GM18951 (cell line): ENCODE data around the gene GNAL.

Experiments
- POLR2A ChIP-seq: IDR thresholded peaks from 4 replicates; pipeline ENCODE4 v1.6.1; 2011; ENCODE audit warnings: mild to moderate bottlenecking; ENCODE audit not compliant: insufficient read length, insufficient read depth; ENCODE audit errors: extremely low read depth
- in situ Hi-C: fragments of 300-500 bp; cut with MboI; formaldehyde crosslinking; loops from one replicate; pipeline ENCODE4 v1.12.0; 2022; ENCODE audit warnings: low sequenced_read_pairs, mixed read lengths, inconsistent platforms; ENCODE audit not compliant: unreplicated experiment

Gene GNAL

DNA sequence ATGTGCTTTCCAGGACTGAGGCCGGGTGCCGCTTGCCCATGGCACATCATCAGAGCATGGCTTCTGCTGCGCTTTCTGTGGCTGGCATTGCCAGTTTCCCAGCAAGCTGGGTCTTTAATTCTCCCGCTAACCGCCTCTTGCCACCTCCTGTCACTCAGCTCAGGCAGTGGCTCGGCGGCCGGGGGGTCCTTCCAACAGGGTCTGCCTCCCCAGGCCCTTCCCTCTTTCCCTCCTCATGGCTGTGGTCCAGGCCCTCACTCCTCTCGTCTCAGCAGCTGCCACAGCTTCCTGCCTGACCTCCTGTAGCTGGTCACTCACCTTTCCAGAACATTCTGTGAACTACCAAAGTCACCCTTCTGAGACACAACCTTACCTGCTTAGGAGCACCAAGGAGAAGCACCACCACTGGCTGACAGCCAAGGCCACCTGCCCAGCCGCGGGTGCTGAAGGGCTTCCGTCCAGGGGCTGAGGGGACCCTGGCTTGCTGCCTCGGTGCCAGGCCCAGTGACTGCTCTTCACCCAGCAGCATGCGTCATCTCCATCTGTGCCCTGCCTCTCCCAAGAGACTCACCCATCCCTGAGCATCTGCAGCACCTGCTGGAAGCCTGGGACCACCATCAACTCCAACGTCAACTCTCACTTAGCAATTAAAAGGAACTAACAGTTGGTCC, 184.7 kb downstream of the GNAL start:
- in situ Hi-C loops, result no loop called here
- TF ChIP-seq POLR2A, result no peak

DNA sequence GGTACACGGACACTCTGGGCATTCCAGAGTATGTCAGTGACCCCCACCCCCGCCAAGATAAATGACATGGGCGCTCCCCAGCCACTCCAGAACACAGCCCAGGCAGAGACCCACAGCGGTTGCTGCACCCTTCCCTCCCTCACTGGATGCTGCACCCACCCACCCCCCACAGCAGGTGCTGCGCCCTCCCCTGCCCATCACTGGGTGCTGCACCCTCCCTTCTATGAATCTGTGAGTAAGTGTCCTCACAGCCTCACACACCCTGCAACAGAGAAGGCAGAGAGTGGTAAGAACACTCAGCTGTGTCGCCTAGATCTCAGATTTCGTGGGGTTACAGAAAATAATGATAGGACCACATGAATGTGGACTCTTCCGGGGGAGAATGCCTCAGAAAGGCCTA, 185.6 kb downstream of the GNAL start:
- in situ Hi-C loops, result no loop called here
- no peak for TF ChIP-seq POLR2A

DNA sequence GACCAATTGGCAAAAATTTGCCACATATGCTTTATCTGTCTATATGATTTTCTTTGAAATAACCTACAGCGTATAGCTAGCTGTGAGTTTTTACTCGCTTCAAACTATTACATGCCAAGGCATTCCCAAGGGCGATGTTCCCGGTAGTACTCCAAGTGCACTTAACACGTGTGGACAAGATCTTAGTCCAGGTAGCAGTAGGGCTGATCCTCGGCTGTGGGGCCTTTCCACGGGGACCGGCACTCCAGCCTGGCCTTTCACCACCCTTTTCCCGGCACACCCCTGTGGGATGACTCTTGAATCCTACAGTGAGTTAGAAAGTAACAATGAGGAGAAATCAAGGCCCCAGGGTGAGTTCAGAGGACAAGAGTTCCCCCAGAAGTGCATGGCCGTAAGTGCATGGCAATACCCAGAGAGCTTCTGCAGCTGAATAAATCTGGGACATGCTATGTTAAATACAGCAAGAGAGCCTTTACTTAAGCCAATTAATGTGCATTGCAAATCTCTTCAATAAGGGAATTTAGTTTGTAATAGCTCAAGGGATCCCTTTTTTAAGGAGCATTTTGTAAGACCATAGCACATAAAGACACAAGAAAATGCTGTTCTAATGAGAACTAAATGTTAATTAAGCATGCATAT, 188.6 kb downstream of the GNAL start:
- in situ Hi-C loops, result no loop called here
- no peak for TF ChIP-seq POLR2A

DNA sequence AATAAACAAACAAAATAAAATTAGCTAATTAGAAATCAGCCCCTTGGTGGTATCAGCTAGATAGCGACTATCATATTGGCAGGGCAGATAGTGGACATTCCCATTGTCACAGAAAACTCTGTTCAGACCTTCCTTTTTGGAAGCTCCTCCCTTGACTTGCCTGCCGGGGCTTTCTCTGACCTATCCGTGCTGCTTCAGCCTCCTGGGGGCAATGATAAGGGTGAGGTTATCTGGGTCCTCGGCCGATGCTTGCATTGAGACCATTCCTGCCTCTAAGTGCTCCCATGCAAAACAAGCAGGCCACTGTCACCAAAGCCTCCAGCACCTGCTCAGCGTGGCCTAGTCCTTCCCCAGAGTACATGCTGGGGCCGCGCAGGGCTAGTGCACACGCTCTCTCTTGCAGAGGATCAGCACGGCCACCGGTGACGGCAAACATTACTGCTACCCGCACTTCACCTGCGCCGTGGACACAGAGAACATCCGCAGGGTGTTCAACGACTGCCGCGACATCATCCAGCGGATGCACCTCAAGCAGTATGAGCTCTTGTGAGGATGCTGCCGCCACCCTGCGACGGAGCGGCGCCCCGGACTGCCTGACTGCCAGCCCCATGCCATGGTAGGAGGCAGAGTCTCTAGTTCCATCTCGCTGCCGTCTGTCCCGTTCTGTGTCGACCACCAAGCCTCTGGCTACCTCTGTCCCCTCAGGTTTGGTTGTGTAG, 191.7 kb downstream of the GNAL start:
- in situ Hi-C loops, result no loop called here
- no peak for TF ChIP-seq POLR2A

DNA sequence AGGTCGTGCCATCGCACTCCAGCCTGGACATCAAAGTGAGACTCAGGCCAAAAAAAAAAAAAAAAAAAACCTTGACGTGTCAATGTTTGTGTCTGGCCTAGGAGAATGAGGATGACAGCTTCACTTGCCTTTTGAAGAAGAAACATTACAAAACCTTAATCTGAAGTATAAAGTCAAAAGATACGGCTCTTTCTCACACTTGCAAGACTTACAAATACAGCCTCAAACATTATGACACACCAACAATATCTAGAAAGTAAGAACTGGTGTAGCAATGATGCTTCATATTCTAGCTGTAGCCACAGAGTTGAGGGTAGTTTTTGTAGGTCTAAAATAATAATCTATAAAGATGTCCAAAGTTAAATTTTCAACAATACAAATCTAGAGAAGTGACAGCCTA, 193.6 kb downstream of the GNAL start:
- in situ Hi-C loops, result no loop called here
- TF ChIP-seq POLR2A, result no peak

DNA sequence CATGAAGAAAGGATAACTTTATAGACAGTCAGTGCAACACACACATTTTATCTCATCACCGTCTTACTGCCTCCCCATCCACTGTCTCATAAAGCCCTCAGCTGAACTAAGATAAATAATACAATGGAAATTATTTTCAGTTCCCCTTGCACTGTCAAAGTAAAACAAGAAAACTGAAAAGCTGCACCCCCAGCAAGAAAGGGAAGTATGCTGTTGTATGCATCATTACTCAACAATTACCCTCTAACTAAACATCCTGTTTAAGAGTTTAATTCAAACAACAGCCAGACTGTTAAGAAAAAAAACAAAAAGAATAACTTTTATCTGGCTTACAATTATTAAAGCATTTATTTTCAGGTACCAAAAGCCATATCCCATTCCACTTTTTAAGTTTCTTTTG, 194.1 kb downstream of the GNAL start:
- TF ChIP-seq POLR2A, result no peak

DNA sequence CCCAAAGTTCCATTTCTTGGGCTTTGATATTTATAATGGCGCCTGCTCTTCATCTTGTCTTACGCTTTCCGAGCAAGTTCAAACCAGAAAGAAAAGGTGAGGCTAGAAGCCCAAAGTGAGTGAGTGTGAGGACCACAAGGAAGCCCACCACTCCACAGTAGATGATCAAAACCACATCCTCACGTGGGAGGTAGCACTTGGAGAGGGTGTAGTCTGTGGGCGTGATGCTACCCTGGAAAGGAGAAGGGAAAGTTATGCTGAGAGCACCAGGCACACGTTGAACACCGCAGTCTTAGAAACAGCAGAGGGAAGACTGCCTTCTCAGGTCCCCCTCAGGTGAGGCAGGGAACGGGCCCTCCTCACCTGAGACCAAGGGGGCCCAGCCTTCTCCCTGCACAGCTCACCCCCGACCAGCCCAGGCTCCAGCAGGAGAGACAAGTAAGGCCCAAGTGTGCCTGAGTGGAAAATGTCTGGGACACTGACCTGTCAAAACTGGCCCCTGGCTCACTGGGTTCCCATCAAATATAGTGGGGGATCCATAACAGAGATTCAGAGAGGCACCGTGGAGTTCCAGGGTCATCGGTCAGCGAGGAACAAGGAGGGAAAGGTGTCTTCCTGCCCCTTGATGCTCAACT, 195.4 kb downstream of the GNAL start:
- no peak for TF ChIP-seq POLR2A
- in situ Hi-C loops, result no loop called here

More for the DNA sequence above, 194.1 kb downstream of the GNAL start:
- in situ Hi-C loops, result no loop called here

DNA sequence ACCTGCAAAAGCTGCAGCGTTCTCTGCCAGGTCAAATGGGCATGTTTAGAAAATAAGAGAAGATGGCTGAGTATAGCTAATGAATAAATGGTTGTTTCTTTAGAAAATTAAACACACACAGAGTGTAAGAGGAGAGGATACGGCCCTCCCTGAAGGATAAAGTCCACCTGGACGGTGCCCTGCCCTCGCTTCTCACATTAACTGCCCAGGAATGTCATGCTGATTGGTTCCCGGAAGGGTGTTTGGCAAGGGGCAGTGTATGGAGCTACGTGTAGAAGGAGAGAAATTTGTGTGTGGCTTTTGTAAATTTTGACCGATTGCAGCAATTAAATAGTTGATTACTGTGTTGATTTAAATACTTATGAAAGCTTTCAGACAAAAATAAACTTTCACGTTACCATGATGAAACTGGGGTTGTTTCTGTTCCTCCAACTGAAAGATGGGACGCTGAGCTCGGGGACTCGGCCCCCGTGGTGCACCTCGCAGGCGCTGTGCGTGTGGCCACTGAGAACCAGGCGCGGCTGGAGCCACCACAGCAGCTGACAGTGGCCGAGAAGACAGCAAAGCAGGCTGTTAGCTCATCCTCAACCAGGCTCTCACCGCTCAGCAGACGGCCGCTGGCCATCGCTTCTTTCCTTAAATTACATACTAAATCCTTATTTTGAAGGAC, 196.3 kb downstream of the GNAL start:
- TF ChIP-seq POLR2A, result no peak
- in situ Hi-C loops, result no loop called here

DNA sequence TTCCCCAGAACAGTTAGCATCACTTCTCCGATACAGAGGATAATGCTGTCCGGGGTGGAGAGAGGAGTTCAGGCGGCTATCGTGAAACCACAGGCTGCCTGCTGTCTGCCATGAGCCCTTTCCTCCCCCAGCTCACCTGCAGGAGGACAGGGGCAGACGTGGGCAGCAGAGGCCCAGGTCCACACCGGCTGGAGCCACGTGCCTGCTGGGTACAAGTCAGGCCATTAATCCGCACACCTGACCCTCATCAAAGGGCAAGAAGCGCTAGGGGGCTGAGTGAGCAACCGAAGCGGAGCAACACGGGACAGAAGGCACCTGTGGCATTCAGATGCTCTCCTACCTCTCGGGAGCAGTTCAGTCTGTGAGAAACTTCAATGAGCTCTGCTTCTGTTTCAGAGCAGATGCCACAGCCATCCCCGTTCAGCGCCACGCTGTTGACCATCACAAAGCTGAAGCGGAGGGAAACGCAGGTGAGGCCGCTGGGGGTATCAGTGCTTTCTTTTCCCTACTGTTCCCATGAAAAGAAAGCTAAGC, 197.6 kb downstream of the GNAL start:
- in situ Hi-C loops, result no loop called here

DNA sequence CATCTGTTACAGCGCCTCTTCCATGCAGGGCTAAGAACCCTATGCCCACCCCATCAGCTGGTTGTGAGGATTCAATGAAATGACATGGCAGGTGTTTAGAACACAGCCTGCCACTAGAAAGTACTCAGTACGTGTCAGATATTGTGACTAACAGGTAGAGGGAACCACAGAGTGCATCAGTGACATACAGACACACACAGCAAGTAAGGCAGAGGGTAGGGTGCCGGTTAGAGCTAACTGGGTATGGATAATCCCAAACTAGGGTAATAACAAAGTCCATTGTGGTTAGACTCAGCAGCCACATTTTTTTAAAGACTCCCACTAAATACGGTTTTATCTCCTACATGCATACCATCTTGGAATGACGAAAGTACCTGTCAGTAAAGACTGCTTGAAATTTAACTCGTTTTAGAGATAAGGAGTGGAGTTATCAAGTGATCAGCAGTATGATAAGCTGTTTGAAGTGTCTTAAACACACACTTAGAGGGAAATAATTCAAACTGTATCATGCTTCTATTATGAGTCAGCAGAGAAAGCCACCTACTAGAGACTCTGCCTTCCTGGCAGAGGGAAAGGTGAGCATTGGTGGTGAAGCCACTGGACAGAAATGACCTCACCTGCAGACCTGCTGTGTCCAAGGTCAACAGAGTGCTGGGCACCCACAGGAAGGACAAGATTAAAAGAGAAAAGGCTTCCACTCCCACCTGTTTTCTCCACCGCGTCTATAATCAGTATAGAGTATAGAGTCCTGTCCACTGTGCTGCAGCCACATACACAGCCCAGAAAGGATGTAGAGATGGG, 198.5 kb downstream of the GNAL start:
- in situ Hi-C loops, result no loop called here
- TF ChIP-seq POLR2A, result no peak

More for the DNA sequence above, 197.6 kb downstream of the GNAL start:
- no peak for TF ChIP-seq POLR2A

DNA sequence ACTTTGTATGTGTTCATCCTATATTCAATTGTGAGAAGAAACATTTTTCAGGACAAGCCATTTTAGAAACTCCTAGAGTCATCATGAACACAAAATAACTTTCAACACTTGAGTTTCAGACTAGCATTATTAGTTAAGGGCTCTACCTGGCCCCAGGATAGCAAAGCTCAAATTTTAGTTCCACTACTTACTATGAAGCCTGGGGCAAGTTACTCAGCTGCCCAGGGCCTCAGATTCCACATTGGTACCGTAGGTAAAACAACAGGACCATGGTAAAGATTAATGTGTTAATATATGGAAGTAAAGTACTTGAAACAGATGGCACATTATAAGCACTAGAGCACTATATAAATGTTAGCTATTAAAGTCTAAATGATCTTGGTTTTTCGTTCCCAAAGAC, 199.7 kb downstream of the GNAL start:
- no peak for TF ChIP-seq POLR2A
- in situ Hi-C loops, result no loop called here

DNA sequence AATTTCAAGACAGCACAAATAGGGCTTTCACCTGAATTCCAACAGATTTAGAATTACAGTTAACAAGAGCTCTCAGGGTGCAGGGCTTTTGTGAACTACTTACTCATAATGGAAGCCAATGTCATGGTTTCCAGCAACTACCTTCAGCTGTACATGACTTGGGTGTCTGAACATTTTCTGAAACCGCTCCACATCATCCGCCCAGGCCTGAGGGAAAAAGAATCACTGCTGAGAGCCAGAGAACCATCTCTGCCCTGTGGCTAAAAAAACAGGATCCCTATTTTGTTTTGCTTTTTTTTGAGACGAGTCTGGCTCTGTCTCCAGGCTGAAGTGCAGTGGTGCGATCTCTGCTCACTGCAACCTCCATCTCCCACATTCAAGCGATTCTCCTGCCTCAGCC, 200.2 kb downstream of the GNAL start:
- in situ Hi-C loops, result no loop called here
- TF ChIP-seq POLR2A, result no peak
